Muscle of arm (tissue), 12 donors: ENCODE results near the gene OPCML. TPM values are rescaled to one million over a fixed set of nuclear protein-coding genes. Genes with fewer than 3 reads are reported as not detected.

Experiments
- DNase-seq: peaks from one replicate; pipeline ENCODE4 v3.0.0-alpha.2; 2013
- polyA plus RNA-seq, 12 donors: library from polyadenylated mRNA; unstranded; fragments of 120-200 nt; gene quantifications; one replicate each; pipeline ENCODE4 v1.2.1, GENCODE V29; 2013; ENCODE audit not compliant: insufficient read length in 12 of 12

Gene OPCML
- polyA plus RNA-seq, 12 donors = 1.1 to 3.0 (median 1.8) TPM; not detected in 1

DNA sequence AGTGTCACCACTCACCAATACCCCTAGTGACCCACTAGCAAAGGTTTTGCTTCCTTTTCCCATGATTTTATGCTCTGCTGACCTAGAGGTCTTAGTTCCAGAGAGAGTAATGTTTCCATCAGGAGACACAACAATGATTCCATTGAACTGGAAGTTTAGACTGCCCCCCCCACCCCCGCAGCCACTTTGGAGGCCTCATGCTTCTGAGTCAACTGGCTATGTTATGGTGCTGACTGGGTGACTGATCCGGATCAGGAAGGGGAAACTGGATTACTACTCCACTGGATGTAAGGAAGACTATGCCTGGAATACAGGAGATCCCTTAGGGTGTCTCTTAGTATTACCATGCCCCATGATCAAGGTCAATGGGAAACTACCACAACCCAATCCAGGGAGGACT lies 633.6 kb downstream of the OPCML start:
- no peak for DNase-seq

DNA sequence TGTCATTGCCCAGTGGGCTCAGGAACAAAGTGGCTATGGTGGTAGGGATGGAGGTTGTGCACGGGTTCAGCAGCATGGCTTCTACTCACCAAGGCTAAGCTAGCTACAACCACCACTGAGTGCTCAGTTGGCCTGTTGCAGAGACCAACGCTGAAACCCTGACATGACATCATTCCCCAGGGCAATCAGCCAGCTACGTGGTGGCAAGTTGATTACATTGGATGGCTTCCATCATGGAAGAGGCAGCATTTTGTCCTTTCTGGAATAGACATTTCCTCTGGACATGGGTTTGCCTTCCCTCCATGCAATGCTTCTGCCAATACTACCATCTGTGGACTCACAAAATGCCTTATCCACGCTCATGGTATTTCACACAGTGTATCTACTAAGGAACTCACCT lies 634.3 kb downstream of the OPCML start:
- DNase-seq = no peak

DNA sequence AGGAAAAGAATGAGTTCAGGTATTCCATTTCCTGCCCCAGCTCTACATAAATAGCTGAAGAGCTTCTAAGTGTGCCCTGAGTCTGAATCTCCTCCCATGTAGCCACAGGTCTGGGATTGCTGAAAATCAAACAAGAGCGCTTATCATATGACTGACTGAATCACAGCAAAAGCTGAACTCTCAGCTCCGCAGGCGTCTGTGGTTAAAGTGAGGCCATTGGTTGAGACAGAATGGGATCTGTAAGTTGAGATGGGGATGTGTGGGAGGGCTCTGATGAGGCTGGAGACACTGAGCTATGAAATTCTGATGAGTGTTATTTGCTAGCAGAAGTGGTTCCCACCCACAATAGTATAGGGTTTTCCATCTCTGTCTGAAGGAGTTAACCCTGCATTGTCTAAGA lies 637.0 kb downstream of the OPCML start:
- no peak for DNase-seq

DNA sequence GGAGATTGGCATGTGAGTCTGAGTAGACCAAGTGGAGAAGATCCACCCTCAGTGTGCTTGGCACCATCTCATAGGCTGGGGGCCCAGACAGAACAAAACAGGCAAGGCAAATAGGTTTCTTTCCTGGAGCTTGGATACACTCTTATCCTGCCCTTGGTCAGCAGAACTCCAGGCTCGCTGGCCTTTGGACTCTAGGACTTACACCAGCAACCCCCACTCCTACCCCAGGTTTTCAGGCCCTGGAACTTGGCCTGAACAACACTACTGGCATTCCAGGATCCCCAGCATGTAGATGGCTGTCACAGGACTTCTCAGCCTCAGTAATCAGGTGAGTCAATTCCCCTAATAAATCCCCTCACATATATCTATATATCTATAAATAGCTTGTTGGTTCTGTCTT lies 637.7 kb downstream of the OPCML start:
- DNase-seq = no peak

DNA sequence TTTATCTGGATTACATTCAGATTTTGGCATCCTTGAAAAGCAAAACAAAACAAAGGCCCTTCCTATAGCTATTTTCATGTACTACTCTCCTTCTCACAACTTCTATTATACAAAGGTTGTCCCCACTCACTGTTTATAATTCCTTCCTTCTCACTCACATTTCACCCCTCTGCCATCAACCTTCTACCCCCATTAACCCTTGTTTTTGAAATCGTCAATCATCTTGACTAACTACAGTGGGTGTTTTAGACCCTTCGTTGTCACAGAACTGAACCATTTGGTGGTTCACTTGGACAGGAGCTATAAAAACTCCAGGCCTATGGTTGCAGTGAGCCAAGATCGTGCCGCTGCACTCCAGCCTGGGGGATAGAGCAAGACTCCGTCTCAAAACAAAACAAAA lies 639.4 kb downstream of the OPCML start:
- DNase-seq = no peak

DNA sequence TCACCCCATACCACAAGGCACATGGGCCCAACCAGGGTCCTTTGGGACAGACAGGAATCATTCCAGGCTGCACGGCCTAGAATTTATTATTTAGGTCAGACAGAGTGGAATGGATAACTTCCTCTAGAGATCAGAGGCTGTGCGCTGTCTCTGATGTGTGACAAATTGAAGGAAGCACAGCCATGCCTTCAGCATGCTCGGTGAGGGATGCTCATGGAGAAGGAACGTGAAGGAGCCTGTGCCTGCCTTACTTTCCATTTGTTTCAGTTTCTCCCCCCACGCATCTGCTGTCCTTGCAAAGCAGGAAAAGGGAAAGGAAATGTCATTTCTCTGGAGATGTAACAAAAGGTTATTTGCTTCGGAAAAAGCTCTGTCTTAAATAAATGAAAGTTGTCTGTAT lies 644.1 kb downstream of the OPCML start:
- peak; percentile 7 for DNase-seq

DNA sequence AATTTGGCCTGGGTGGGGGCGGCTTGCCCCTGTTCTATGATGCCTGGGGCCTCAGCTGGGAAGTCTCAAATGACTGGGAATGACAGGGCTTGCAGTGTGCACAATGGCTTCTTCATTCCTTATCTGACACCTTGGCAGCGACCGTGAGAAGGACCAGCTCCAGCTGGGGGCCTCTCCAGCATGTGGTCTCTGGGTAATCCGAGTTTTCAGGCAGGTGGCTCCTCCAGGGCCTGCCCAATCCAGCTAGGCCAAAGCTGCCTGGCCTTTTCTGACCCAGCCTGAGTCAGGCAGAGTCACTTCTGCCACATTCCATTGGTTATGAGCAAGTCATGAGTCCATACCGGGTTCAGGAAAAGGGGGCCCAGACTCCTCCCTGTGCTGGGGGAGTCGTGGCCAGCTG lies 646.0 kb downstream of the OPCML start:
- peak; percentile 7 for DNase-seq

DNA sequence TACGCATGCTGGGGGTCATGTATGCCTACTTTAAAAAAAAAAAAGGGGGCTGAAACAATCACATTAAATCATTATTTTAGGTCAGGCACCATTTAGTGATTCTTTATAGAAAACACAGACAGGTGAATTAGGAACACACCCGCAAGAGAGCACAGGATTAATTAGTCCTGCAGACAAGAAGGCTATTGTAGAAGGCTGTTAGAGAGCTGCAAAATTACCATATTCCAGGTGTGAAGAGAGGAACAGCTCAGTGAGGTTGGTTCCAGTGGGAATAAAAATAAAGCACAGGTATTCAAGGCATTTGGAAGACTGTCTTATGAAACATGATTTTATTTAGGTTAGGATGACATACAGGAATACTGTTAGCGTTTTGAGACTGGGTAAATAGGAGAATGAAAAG lies 649.1 kb downstream of the OPCML start:
- no peak for DNase-seq

DNA sequence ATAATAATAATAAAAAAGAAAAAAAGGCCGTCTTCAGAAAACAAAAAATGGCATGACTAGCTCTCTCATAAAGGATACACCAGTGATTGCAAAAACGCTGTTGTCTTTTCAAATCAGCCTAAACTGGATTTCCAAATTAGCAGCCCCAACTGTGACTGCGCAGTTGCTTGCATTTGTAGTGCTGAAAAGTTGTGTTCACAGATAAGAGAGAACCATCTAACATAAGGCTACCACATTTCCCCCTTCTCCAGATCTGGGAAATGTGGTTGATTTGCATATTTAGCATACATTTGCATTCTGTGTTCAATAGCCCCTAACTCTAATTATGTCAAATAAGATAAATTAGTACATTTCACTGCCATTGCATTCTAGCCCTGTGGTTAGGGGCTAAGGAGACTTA lies 650.7 kb downstream of the OPCML start:
- DNase-seq = no peak

DNA sequence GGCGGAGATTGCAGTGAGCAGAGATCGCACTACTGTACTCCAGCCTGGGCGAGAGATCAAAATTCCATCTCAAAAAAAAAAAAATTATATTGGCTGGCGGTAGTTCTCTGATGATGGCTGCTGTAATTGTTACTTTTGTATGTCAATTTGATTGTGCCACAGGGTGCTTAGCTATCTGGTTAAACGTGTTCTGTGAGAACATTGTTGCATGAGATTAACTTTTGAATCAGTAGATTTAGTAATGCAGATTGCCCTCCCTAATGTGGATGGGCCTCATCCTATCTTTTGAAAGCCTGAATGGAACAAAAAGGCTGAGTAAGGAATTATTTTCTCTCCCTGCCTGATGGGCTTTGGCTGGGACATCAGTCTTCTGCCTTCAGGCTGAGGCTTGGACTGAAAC lies 654.2 kb downstream of the OPCML start:
- no peak for DNase-seq

DNA sequence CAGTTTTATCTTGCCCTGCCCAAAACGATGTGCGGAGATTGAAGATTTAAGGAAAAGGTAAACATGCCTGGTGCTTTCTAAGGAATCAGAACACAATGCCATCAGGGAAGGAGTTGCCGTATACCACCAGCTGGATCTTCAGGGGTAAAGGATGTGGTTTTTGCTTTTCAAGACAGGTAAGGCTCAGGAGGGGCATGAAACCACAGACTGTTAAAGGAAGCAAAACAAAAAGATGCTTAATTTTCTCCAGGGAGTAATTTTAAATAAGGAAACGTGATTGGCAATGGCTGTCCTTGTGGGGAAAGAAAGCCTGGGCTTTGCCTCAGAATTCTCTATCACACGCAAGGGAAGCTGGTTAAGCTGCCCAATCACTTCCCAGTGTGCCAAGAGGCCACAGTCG lies 655.6 kb downstream of the OPCML start:
- DNase-seq = no peak

DNA sequence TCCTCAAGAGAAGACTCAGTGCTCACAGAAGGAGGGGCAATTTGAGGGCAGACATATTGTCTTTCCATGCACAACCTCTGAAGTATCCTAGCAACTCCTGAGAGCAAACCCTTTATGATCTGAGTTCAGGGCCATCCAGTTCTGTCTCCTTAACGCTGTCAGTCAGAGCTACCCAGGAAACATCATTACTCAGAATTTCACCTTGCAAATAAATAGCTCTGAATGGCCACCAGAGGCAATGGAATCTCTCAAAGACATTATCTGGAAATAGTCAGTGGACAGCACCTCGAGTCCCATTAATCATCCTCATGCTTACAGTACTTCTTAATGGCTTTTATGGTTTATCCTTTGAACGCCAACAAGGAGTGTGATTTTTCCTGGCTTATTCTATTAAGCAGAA lies 656.1 kb downstream of the OPCML start:
- no peak for DNase-seq

DNA sequence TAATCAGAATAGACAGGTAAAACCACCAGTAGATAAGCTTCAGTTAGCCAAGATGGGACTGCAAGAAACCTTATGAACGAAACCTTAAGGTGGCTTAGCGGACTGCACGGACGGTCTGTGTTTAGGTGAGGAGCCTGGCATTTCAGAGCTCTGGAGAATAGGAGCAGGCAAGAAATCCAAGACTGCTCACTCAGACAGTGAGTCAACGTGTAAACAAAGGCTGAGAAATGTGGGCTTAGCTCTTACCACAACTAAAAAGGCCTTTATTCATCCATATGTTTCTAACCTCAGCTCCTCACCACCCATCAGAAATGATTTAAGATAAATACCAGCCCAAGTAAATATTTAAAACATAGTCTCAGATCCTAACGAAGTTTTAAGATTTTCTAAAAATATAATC lies 657.7 kb downstream of the OPCML start:
- no peak for DNase-seq

DNA sequence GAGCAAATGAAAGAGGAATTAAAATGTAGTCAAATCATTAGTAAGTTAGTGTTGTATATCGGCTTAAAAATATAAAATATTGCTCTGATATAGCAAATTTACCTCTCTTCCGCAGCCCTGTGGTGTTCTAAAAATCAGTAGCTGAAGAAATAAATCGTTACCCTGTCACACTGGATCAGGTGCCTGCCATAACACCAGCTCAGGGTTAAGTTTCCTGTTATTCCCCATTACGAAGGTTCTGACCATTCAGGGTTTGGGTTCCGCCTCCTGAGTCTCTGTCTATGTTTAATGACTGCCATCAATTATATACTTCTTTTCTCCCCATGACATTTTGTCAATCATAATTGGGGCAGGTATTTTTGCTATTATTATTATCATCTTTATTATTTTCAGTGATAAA lies 658.5 kb downstream of the OPCML start:
- no peak for DNase-seq

DNA sequence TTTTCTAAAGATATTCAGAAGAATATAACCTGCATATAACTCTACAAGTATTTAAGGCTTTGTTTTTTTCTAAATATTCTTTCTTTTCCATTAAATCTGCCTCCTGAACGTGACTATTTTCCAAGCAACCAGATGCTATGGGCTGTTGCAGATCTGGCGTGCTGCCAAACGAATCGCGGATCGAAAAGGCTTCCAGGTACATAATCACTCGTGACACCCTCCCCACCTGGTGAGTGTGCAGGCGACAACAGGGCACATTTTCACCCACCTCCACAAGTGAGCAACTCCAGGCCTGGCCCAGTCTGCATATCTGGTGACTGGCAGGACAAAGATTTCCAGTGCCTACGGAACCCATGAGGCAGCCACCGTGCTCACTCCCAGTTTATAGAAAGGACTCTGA lies 660.1 kb downstream of the OPCML start:
- DNase-seq = no peak

DNA sequence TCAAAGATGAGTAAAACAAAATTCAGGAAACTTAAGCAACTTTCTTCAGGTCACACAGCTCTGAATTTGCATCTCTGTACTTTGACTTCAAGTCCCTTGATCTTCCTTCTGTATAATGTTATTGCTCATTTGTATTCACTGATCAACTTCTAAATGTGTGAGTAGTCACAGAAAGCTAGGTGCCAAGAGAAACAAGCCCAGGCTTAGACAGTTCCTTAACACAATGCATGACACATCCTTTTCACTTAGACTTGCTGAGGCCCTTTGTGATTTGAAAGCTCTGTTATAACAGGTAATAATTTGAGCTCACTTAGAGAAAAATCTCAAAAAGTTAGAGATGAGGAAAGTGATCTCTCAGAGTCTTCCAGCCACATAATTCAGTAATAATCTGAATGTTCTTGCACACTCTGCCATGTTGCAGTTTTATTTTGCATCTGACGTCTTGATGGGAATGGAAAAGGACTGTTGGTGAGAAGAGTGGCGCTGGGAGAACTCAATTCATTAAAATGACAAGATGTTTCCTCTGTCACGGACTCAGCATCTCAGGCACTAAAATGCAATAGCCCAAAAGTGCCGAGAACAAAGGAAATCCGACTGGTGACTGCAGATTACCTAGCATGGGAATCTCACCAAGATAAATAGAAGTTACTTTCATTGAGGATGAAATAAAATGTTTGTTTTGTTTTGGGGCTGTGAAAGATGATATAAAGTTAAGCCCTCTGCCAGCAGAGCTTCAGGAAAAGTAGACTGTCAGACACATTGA lies 665.3 kb downstream of the OPCML start:
- no peak for DNase-seq

DNA sequence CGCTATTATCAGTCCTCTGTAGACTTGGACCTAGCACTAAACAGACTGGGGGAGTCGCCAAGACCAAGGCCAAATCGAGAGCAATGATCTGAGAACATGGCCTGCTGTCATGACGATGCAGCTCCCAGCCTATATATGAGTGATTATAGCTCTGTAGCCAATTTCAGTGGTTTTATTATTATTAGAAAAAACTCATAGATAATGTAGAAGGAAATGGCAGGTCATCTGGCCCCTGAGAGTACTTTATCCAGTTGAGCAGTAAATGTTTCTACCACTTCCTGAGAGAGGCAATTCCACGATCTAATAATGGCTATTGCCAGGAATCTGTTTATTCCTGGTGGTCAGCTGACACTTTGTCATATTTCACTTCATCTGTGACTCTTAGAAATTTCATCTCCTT lies 666.7 kb downstream of the OPCML start:
- no peak for DNase-seq

DNA sequence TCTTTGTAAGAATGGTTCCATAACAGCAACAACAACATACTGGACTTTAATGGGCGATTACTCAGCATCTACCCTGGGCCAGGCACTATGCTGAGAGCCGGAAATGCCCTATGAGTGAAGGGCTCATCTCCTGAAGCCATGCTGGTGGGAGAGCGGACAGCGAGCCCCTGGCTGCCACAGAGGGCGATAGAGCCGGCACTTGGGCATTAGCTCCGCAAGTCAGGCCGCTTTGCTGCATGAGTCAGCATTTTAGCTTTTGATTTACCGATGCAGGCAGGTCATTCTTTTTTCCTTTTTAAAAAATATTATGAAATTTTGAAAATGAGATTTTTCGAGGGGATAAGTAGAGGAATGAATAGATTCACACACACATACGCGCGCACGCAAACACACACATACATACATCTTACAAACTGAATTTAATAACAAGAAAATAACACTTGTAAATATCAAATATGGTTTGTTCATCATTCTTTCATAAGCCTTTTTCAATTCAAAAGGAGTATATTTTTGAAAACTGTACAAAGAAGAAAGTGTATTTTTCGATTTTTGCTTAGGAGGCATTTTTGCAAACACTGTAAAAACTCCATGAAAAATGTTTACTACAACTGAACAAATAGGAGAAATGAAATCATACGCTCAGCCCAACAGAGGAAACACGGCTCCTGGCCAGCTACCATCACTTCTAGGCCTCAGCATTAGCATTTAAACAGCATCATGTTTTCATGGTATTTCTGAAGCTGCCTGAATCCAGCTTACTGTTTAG lies 667.3 kb downstream of the OPCML start:
- peak; percentile 36 for DNase-seq

DNA sequence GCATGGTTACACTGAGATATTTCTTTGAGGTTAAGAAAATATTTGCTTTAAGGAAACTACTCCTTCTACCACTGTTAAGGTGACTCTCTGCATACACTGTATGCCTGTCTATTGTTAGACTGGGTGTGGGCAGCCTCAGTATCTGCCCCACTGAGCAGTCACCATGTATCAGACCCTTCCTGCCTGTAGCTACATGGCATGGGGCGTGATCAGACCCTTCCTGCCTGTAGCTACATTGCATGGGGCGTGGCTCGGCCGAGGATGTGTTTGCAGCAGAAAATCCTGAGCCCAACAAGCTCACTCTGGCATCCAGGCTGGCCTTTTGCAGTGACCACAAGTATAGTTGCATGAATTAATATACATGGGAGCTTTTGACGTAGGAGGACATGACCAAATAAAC lies 669.4 kb downstream of the OPCML start:
- no peak for DNase-seq

DNA sequence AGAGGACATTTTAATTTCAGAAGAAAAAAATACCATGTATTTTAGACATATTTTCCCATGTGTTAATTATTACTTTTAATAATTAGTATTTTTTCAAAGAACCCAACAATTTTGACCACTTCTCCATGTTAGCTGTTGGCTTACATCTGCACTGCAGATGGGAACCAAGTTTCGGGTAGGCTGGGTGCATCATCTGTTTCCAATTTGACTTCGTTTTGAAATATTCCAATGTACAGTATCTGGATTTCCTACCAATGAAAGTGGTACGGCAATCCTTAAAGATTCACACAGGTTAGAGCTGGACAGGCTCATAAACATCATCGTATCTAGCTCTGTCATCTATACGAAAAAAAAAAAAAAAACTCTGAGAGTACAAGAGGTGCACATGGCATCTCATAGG lies 670.2 kb downstream of the OPCML start:
- DNase-seq = no peak

DNA sequence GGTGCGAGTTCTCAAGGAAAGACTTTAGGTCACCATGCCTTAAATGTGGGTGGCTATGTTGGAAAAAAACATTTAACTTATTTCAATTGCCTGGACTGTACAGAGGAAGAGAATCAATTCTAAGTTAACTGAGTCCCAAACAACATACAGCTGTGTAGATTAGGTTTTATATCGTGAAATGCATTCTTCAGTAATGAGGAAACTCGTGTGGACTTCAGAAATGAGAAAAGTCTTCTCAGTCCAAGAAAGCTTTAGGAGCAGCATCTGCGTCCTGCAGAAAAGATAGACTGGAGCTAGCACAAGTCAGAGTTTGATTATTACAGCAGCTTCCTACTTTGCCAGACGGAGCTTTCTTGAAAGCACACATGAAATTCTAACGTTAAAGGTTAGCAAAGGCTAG lies 673.0 kb downstream of the OPCML start:
- DNase-seq = peak; percentile 20

DNA sequence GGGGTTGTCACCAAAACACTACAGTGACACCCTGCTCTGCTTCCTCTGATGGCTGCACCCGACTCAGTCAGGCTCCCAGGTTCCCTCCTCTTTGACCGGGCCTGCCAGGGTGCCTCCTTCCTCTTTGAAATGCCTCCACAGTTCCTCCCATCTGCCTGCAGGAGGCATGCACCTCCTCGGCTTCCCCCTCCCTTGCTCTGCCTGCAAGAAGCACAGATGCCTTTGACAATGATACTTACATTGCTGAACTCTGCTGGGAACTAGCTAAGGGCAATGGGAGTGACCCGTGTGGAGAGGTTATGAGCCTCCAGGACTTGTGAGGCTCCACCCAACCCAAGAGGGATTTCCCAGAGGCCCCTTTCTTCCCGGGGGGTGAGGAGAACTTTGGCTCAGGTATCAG lies 674.1 kb downstream of the OPCML start:
- DNase-seq = peak; percentile 38

DNA sequence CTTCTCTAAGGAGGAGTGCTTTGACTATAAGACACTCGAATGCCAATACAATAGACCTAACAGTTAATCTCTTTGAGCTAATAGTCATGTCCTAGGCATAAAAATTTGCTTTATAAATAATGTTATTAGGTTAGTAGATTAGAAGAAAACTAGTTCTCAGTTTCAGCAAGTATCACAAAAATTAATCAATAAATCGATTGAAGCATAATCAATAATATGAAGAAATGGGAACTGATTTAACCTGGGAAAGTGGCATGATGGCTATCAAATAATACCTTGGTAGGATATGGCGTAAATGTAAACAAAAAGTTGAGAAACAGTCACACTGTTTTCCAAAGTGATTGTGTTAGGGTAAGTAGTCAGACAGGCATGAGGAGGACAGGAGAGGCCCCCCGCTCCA lies 676.3 kb downstream of the OPCML start:
- no peak for DNase-seq

DNA sequence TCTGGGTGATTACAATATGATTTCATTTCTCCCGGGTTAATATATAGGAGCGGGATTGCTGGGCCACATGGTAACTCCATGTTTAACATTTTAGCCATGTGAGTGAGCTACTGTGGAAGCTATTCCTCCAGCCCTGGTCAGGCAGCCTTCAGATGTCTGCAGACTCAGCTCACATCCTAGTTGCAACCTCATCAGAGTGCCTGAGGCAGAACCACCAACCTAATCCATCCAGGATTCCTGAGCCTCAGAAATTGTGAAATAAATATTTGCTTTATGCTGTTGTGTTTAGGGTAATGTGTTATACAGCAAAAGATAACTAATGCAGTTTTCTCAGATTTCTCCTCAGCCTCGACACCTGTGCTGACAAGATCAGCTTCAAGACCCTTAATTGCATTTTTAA lies 676.8 kb downstream of the OPCML start:
- DNase-seq = no peak
